HG03442 (cell line): ENCODE results near the gene POGK.
A peak's percentile ranks its signal among the peaks of the same experiment; 100 is the strongest.
"Not testable (repeated sequence)": the region's sequence is repeated elsewhere in the genome, so short reads cannot be mapped to it uniquely, and the experiment has no call there.

Source experiments
- ATAC-seq: cut with Tn5 transposase; IDR thresholded peaks from one replicate; pipeline ENCODE4 v1.9.1; 2021; ENCODE audit warnings: mild to moderate bottlenecking, moderate library complexity; ENCODE audit not compliant: unreplicated experiment

Gene POGK, protein sequence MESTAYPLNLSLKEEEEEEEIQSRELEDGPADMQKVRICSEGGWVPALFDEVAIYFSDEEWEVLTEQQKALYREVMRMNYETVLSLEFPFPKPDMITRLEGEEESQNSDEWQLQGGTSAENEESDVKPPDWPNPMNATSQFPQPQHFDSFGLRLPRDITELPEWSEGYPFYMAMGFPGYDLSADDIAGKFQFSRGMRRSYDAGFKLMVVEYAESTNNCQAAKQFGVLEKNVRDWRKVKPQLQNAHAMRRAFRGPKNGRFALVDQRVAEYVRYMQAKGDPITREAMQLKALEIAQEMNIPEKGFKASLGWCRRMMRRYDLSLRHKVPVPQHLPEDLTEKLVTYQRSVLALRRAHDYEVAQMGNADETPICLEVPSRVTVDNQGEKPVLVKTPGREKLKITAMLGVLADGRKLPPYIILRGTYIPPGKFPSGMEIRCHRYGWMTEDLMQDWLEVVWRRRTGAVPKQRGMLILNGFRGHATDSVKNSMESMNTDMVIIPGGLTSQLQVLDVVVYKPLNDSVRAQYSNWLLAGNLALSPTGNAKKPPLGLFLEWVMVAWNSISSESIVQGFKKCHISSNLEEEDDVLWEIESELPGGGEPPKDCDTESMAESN

DNA sequence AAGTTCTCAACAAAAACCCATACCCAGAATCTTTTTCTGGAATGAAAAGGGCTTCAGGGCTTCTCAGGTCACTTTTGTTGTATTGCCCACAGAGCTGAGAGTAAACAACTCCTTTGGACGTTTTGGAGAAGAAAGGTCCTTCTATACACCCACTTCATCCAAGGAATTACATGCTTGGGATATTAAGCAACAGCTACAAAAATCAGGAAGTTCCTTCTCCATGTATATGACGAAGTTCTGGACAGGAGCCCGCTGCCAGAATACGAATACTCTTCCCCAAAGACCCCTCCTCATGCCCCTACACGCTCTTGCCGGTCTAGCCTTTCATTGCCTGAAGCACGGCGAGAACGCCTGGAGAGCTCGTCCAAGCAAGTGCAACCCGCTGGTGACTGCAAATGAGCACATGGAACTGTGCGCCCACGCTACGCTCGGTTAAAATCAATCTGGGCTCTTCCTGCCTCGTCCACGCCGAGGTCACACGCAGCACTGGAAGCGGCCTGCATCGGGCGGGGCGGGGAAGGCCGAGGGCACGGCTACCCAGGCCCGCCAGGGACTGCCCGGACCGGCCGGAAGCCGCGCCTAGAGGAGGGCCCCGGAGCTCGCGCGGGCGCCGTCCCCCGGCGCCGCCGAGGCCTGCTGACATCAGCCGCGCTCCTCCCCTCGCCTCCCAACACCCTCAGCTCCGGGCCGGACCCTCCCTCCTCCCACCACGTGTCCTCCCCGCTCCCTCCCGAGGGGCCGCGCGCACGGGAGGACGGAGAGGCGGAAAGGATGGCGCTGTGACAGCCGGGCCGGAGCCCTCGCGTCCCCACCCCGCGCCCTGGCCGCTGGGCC lies at the start of gene POGK:
Gene POGK (plus strand): TSS at position 710 of the 834 bp plus-strand sequence. CDS start 1,482 bp downstream, outside the sequence.
- ATAC-seq, result peak; percentile 95

DNA sequence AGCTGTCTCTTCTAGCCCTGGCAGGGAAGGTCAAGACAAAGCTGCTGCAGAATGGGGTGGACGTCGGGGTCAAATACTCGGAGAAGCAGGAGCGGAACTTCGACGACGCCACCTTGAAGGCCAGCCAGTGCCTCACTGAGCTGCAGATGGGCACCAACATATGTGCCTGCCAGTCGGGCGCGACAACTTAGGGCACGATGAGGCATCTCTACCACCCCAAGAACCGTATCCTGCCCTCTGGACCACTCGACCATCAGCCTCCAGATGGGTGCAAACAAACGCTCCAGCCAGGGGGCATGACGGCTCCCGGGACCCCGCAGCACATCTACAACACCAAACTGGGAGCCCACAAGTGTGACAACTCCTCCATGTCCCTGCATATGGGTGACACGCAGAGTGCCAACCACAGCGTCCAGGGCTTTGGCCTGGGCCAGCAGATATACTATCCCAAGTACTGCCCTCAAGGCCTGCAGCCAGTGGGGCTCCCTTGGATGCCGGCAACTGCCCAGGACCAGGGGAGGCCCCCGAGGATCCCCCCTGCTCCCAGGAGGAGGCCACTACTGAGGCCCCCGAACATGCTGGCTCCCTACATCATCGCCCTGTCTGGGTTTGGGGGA lies 42.5 kb upstream of the POGK start:
- ATAC-seq, result no peak

DNA sequence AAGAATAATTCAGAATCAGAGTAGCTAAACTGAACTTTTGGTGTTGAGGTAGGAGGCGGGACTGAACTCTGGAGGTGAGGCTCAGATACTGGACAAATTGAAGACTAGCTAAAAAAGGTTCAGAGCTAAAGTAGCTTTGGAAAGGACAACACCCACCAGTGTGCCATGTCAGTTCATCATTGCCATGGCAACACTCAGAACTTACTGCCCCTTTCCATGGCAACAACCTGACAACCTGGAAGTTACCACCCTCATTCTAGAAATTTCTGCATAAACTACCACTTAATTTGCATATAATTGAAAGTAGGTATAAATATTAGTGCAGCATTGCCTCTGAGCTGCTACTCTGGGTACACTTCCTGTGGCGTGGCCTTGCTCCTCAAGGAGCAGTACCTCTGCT lies 30.3 kb upstream of the POGK start:
- ATAC-seq, result no peak

DNA sequence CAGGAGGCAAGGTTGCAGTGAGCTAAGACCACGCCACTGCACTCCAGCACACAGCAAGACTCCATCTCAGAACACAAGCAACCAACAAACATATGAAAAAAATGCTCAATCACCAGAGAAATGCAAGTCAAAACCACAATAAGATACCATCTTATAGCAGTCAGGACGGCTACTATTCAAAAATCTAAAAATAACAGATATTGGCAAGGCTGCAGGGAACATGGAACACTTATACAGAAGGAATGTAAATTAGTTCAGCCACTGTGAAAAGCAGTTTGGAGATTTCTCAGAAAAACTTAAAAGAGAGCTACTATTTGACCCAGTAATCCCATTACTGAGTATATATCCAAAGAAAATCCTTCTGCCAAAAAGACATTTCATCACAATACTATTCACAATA lies 27.6 kb upstream of the POGK start:
- no peak for ATAC-seq

DNA sequence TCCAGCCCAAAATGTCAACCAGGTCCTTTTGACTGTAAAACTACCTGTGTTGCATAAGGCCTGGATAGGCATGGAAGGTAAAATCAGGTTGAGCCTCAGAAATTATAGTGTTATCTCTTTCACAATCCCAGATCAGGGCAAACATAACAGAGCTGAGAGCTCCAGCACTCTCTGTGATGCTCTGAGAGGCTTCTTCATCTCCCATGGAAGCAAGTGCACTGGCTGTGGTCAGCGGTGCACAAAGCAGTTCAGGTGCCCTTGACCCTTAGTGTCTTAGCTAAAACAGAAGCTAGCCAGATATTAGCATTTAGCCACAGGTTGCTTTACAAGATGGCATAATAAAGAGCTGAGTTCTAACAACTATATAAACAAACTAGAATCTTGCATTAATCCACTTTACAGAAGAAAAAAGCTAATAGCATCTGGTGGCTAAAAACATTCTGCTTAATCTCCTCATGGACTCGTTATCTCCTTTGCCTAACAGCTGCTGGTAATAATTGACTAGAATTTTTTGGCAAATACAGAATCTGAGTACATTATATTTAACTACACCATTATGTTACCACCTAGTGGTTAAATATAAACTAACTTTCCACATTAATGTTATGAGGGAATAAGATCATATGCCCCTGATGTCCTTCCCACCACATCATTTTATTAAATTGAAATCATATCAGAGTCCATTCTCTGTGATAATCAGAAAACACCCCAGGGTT lies 25.6 kb upstream of the POGK start:
- no peak for ATAC-seq

DNA sequence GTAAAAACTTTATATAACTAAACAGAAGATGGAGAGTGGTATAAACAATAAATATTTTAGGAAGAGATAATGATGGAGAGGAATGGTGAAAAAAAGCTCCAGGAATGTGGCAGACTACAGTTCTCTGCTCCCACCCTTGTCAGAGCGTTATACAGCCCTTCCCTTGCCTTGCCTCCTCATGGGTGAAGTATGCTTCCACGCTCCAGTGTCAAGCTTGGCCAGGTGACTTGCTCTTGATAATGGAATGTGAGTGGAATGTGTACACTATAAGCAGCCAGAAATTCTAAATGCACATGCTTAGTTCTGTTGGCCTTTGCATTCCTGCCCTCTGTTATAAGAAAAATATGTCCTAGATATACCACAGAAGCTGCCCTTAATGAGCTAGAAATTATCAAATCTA lies 24.7 kb upstream of the POGK start:
- ATAC-seq, result no peak

DNA sequence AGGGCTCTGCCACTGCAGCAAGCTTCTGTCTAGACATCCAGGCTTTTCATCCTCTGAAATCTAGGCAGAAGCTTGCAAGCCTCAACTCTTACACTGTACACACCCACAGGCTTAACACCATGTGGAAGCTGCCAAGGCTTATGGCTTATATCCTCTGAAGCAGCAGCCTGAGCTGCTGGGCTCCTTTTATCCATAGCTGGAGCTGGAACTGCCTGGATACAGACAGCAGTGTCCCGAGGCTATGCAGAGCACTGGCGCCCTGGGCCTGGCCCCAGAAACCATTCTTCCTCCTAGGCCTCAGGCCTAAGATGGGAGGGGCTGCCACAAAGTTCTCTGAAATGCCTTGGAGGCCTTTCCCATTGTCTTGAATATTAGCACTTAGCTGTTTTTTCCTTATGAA lies 19.3 kb upstream of the POGK start:
- ATAC-seq, result no peak

DNA sequence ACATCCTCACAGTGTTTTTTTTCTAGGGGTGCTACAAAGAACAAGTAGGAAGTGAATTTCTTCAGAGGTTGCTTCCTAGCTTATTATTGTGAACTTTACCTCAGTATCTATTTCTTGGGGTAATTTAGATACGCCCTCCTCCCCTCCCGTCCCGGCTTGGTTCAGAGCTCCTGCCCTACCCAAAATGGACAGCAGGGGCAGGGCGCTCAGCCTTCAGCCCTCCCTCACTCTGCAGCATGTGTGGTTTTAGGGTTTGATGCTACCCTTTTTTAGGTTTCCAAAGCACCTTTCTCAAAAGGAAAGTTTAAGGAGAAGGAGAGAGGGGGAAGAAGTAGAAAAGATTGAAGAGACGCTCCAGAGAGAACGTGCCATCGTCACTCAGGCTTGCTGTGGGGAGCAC lies 16.9 kb upstream of the POGK start:
- no peak for ATAC-seq

DNA sequence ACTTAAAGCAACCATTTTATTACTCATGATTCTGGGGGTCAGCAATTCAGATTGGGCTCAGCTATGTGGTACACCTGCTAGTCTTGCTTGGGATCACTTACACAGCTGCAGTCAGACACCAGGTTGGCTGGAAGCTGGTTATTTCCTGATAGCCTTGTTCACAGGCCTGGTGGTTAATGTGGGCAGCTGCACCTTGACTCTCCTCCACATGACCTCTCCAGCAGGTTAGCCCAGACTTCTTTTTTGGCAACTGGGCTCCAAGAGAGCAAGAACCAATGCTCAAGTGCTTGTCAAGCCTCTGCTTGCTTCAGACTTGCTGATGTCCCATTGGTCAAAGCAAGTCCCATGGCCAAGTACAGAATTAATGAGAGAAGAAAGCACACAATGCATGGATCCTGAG lies 11.8 kb upstream of the POGK start:
- no peak for ATAC-seq

DNA sequence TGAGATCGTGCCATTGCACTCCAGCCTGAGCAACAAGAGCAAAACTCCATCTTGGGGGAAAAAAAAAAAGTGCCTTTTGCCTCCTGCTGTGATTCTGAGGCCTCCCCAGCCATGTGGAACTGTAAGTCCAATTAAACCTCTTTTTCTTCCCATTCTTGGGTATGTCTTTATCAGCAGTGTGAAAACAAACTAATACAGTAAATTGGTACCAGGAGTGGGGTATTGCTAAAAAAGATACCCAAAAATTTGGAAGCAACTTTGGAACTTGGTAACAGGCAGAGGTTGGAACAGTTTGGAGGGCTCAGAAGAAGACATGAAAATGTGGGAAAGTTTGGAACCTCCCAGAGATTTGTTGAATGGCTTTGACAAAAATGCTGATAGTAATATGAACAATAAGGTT lies 9.5 kb upstream of the POGK start:
- ATAC-seq, result not testable (repeated sequence)

DNA sequence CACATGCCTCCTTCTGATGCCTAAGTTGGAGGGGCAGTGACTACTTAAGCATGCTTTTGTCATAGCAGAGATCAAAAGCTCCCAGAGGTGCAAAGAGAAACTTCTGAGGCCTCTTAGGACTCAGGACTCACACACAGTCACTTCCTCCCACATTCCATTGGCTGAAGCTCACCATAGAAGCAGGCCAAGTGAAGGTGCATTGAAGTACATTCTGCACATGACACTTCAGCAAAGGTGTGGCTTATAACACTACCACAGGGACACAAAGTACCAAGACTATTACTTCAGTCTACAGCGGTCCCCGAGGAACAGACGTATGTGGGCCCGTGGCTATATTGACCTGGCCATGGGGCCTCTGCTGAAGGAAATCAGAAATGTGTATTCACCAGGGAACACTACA lies 2.5 kb upstream of the POGK start:
- ATAC-seq, result no peak

DNA sequence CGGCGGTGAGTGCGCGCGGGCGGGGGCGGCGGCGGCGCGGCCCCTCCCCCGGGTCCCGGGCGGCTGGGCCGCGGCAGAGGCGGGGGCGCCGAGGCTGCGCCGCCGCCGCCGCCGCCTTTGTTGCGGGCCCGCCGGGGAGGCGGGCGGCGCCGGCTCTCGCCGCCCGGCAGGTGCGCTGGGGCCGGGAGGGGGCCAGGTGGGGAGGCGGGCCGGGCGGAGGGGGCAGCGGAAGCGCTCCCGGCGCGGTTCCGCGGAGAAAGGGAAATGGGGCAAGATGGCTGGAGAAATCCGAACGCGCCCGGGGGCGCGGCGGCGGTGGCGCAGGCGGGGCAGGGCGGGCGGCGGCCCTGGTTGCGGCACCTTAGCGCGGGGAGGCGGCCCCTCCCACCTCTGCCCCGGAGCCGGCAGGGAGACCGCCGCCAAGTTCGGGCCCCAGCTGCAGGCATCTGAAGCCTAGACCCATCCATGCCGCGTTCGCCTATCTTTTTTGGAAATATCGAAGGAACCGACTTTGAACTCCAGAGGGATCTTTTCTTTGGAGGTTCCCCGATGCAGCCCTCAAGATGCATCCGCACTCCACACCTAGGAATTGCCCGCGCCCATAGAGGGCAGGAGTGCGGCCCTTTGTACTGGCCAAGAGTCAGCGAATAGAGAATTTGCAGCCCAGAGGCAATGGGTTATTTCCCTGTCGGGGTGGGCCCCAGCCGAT lies 479 bp downstream of the POGK start:
- ATAC-seq, result peak; percentile 30

DNA sequence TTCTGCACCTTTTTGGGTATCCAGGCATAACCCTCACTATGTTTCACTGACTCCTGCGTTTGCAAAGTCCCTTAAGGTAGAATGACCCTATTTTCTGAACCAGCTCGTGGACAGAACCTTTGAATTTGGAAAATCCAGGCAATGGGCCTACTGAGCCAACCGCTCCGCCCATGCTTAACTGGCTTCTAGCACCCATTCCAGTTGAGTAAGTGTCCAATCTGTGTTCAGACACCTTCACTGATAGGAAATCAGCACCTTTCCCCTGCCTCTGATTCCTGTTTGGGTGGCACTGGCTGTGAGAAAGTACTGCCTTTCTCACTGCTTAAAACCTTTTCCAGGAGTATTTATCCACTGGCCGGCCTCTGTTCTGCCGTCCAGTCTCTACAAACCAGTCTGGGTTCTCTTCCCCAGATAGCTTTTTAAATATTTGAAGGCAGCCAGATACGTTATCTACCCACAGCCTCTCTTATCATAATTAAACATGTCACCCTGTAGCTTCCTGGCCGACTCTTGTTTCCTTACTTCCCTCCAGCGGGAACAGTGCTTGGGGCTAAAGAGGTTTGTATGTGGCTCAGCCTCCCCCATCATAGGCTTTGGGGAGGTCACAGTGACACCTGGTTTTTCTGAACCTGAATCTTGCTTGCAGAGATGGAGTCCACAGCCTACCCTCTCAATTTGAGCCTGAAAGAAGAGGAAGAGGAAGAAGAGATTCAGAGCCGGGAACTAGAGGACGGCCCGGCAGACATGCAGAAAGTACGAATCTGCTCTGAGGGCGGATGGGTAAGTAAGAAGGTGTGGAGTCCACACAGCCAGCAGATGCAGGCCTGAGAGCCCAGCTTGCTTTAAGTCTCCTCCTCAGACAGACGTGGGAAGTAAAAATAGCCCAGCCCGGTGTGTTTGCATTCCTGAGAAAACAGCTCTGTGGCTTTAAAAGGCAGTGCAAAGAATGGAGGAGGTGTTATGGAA lies 1.3 kb downstream of the POGK start:
- no peak for ATAC-seq

DNA sequence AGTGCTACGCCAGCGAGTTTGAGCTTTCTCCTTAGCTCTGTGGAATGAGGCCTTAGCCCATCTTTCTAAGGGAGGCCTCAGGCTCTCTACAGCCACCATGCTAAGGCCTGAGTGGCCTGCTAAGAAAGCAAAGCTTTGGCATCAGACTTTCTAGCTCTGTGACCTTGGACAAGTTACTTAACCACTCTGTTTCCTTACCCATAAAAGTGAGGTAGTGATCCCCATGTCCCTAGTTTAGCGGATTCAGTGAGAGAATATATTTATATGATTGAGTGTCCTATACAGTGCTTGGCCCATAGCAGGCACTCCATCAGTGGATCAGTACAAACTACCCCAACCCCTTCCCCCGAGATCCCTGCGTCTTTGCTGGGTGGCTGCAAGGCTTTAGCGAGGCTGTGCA lies 4.0 kb downstream of the POGK start:
- no peak for ATAC-seq

DNA sequence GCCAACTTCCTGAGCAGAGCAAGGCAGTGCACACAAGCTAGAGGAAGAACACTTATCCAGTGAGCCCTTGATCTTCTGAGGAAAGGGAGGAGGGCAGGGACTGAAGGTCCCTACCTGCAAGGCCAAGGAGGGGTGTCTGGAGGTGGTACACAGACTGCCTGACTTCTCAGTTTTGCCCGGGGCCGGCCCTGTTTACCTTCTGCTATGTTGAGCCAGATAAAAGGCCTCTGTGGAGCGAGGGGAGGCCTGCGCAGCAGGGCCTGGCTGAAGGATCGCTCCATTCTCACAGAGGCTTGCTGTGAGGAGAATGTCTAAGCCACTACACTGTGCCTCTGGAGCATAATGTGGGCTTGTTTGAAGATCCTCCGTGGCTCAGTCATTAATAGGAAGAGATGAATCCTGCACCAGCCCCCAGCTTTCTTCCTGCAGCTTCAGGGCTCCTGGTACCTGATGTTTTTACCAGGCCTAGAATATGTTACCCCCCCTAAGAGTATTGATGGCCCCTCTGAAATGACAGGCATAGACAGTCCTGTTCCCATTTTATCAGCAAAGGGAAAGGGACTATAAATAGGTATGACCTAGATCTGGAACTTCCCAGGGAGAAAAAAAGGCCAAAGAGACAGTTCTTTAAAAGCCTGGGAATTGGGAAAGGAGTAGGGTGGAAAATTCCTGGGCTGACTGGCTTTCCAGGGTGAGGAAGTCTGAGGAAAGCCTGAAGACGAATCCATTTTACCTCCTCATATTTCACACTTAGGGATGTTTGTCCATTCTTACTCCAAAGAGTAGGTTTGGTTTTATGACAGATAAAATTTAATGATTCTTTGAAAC lies 4.7 kb downstream of the POGK start:
- no peak for ATAC-seq

DNA sequence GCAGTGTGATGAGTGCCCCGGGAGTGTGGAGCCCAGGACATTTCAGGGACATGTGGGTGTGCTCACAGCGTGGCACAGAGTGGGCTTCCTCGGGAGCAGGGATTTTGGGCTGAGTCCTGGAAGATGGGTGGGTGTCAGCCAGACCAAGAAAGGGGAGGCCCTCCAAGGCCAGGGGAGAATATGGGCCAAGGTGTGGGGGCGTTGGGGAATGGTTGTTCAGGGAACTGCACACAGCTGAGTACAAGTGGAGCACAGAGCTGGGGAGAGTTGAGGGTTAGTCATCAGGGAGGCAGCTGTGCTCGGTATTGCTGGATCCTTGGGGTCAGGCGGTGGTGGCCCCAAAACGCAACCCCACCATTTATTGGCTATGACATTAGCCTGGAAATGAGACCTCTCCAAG lies 5.5 kb downstream of the POGK start:
- no peak for ATAC-seq

DNA sequence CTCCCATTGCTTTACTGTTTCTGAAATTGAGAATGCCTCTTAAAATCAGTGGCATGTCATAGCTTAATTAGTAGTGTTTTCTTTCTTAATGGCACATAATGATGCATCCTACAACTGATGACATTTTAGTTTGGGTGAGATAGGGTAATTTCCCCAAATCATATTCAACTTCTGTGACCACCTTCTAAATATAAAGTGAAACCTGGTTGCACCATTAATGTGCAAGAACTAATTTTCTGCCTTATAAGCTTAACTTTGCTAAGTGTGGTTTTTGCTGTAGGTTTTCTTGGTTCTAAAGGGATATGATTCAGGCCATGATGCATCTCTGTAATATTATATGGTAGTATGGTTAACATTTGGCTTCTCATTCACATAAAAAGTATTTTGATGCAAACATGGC lies 8.9 kb downstream of the POGK start:
- ATAC-seq, result no peak

DNA sequence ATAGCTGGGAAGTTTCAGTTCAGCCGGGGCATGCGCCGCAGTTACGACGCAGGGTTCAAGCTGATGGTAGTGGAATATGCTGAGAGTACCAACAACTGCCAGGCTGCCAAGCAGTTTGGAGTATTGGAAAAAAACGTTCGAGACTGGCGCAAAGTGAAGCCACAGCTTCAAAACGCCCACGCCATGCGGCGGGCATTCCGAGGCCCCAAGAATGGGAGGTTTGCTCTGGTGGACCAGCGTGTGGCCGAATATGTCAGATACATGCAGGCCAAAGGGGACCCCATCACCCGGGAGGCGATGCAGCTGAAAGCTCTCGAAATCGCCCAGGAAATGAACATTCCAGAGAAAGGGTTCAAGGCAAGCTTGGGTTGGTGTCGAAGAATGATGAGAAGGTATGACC lies 9.9 kb downstream of the POGK start:
- ATAC-seq, result no peak
